ENCODE results near the gene IMPDH2. TPM values are rescaled to one million over a fixed set of nuclear protein-coding genes. Genes with fewer than 3 reads are reported as not detected.
A peak's percentile ranks its signal among the peaks of the same experiment; 100 is the strongest.

The IMPDH2 gene
- total and polyA plus RNA-seq, 5 donors from 2014 or later, result 58.6 to 81.3 (median 78.4) TPM

GRCh38 chr3:49035281-49035680 is 6.1 kb upstream of the IMPDH2 start:
- Mint-ChIP-seq H3K4me1 (peaks cover 0 to 9% (median 2%) of the 10 kb centered on the region in 4 donors), H3K27ac (no peak overlapping the region), H3K9me3 (peaks cover 0 to 3% (median 0%) of the 10 kb centered on the region in 7 donors), H3K4me3 (no peak overlapping the region), H3K27me3 (no peaks in the 10 kb centered on the region), H3K36me3 (peaks cover 21% of the 10 kb centered on the region)
- DNase-seq (no peak), ATAC-seq (ENCODE audit: low read depth in 2 of 2) (no peak)
- Histone ChIP-seq H3K4me1 (ENCODE audit: control insufficient read depth, insufficient read depth, low read length, poor library complexity, severe bottlenecking) (no peaks in the 10 kb centered on the region), H3K9me3 (ENCODE audit: control insufficient read depth in 2 of 2, low read length in 2 of 2) (no peaks in the 10 kb centered on the region), H3K36me3 (ENCODE audit: control insufficient read depth, insufficient read depth, low read length) (peaks cover 70% of the 10 kb centered on the region), H3K27ac (ENCODE audit: insufficient read depth, low read length, poor library complexity, severe bottlenecking) (no peak overlapping the region), H3K4me3 (ENCODE audit: low read depth, low read length) (no peak overlapping the region), H3K27me3 (ENCODE audit: control insufficient read depth, insufficient read depth, low read length) (no peaks in the 10 kb centered on the region)

GRCh38 chr3:49034650-49035049 is 5.5 kb upstream of the IMPDH2 start:
- H3K27me3 Mint-ChIP-seq, result no peaks in the 10 kb centered on the region
- ATAC-seq (ENCODE audit: low read depth in 2 of 2) (no peak), DNase-seq (no peak)
- no peak overlapping the region for H3K4me3 ChIP-seq (ENCODE audit: low read depth, low read length)
- H3K4me1 ChIP-seq (ENCODE audit: control insufficient read depth, insufficient read depth, low read length, poor library complexity, severe bottlenecking), result peaks cover 2% of the 10 kb centered on the region
- no peaks in the 10 kb centered on the region for H3K9me3 ChIP-seq (ENCODE audit: control insufficient read depth in 2 of 2, low read length in 2 of 2)
- H3K27ac ChIP-seq (ENCODE audit: insufficient read depth, low read length, poor library complexity, severe bottlenecking), result no peak overlapping the region
- peak overlapping the region in 2 of 3 donors; percentile 56 to 71 for H3K27ac Mint-ChIP-seq
- H3K4me1 Mint-ChIP-seq, result peaks cover 0 to 9% (median 3%) of the 10 kb centered on the region in 4 donors
- peaks cover 0 to 3% (median 0%) of the 10 kb centered on the region in 7 donors for H3K9me3 Mint-ChIP-seq
- peak overlapping the region in 1 of 4 donors; percentile 24 for H3K4me3 Mint-ChIP-seq
- no peaks in the 10 kb centered on the region for H3K27me3 ChIP-seq (ENCODE audit: control insufficient read depth, insufficient read depth, low read length)
- peaks cover 21% of the 10 kb centered on the region for H3K36me3 Mint-ChIP-seq
- peaks cover 65% of the 10 kb centered on the region for H3K36me3 ChIP-seq (ENCODE audit: control insufficient read depth, insufficient read depth, low read length)

GRCh38 chr3:49032646-49033304 is 3.6 kb upstream of the IMPDH2 start:
- Mint-ChIP-seq H3K9me3 (peaks cover 0 to 3% (median 0%) of the 10 kb centered on the region in 7 donors), H3K4me3 (no peak overlapping the region), H3K4me1 (peaks cover 0 to 23% (median 16%) of the 10 kb centered on the region in 4 donors), H3K27me3 (no peaks in the 10 kb centered on the region), H3K36me3 (peaks cover 21% of the 10 kb centered on the region), H3K27ac (peak overlapping the region in 1 of 3 donors; percentile 42)
- peaks cover 64% of the 10 kb centered on the region for H3K36me3 ChIP-seq (ENCODE audit: control insufficient read depth, insufficient read depth, low read length)
- DNase-seq, result no peak
- peaks cover 20% of the 10 kb centered on the region for H3K4me1 ChIP-seq (ENCODE audit: control insufficient read depth, insufficient read depth, low read length, poor library complexity, severe bottlenecking)
- ATAC-seq (ENCODE audit: low read depth in 2 of 2), result no peak
- no peak overlapping the region for H3K4me3 ChIP-seq (ENCODE audit: low read depth, low read length)
- H3K27me3 ChIP-seq (ENCODE audit: control insufficient read depth, insufficient read depth, low read length), result no peaks in the 10 kb centered on the region
- no peaks in the 10 kb centered on the region for H3K9me3 ChIP-seq (ENCODE audit: control insufficient read depth in 2 of 2, low read length in 2 of 2)
- no peak overlapping the region for H3K27ac ChIP-seq (ENCODE audit: insufficient read depth, low read length, poor library complexity, severe bottlenecking)

GRCh38 chr3:49030321-49030720 is 1.1 kb upstream of the IMPDH2 start:
- Histone ChIP-seq H3K36me3 (ENCODE audit: control insufficient read depth, insufficient read depth, low read length) (peaks cover 61% of the 10 kb centered on the region), H3K27me3 (ENCODE audit: control insufficient read depth, insufficient read depth, low read length) (no peaks in the 10 kb centered on the region), H3K27ac (ENCODE audit: insufficient read depth, low read length, poor library complexity, severe bottlenecking) (peak overlapping the region; percentile 91), H3K4me3 (ENCODE audit: low read depth, low read length) (no peak overlapping the region), H3K4me1 (ENCODE audit: control insufficient read depth, insufficient read depth, low read length, poor library complexity, severe bottlenecking) (peaks cover 20% of the 10 kb centered on the region), H3K9me3 (ENCODE audit: control insufficient read depth in 2 of 2, low read length in 2 of 2) (no peaks in the 10 kb centered on the region)
- ATAC-seq (ENCODE audit: low read depth in 2 of 2), result no peak
- no peak overlapping the region for H3K4me3 Mint-ChIP-seq
- H3K36me3 Mint-ChIP-seq, result peaks cover 22% of the 10 kb centered on the region
- peaks cover 0 to 2% (median 0%) of the 10 kb centered on the region in 7 donors for H3K9me3 Mint-ChIP-seq
- H3K27me3 Mint-ChIP-seq, result no peaks in the 10 kb centered on the region
- H3K27ac Mint-ChIP-seq, result peak overlapping the region; percentile 88 to 99 (median 93)
- no peak for DNase-seq
- peaks cover 0 to 42% (median 23%) of the 10 kb centered on the region in 4 donors for H3K4me1 Mint-ChIP-seq

GRCh38 chr3:49029563-49029884 is 326 bp upstream of the IMPDH2 start:
- Mint-ChIP-seq H3K4me1 (peaks cover 0 to 47% (median 21%) of the 10 kb centered on the region in 4 donors), H3K9me3 (peaks cover 0 to 2% (median 0%) of the 10 kb centered on the region in 7 donors), H3K36me3 (peaks cover 18% of the 10 kb centered on the region), H3K4me3 (peak overlapping the region; percentile 81 to 95 (median 92)), H3K27me3 (no peaks in the 10 kb centered on the region), H3K27ac (peak overlapping the region; percentile 97 to 99 (median 99))
- peaks cover 20% of the 10 kb centered on the region for H3K4me1 ChIP-seq (ENCODE audit: control insufficient read depth, insufficient read depth, low read length, poor library complexity, severe bottlenecking)
- H3K27ac ChIP-seq (ENCODE audit: insufficient read depth, low read length, poor library complexity, severe bottlenecking), result peak overlapping the region; percentile 91
- no peak for ATAC-seq (ENCODE audit: low read depth in 2 of 2)
- peaks cover 61% of the 10 kb centered on the region for H3K36me3 ChIP-seq (ENCODE audit: control insufficient read depth, insufficient read depth, low read length)
- H3K9me3 ChIP-seq (ENCODE audit: control insufficient read depth in 2 of 2, low read length in 2 of 2), result no peaks in the 10 kb centered on the region
- no peak for DNase-seq
- peak overlapping the region; percentile 80 for H3K4me3 ChIP-seq (ENCODE audit: low read depth, low read length)
- H3K27me3 ChIP-seq (ENCODE audit: control insufficient read depth, insufficient read depth, low read length), result no peaks in the 10 kb centered on the region

- H3K9me3 ChIP-seq (ENCODE audit: control insufficient read depth in 2 of 2, low read length in 2 of 2), result no peaks in the 10 kb centered on the region
- H3K27me3 ChIP-seq (ENCODE audit: control insufficient read depth, insufficient read depth, low read length), result no peaks in the 10 kb centered on the region
- H3K4me3 ChIP-seq (ENCODE audit: low read depth, low read length), result peak overlapping the region; percentile 80
- DNase-seq (no peak), ATAC-seq (ENCODE audit: low read depth in 2 of 2) (no peak)
- peaks cover 23% of the 10 kb centered on the region for H3K4me1 ChIP-seq (ENCODE audit: control insufficient read depth, insufficient read depth, low read length, poor library complexity, severe bottlenecking)
- Mint-ChIP-seq H3K9me3 (peaks cover 0 to 2% (median 0%) of the 10 kb centered on the region in 7 donors), H3K4me1 (peaks cover under 1 to 59% (median 22%) of the 10 kb centered on the region in 4 donors), H3K4me3 (peak overlapping the region; percentile 81 to 95 (median 92)), H3K27me3 (no peaks in the 10 kb centered on the region), H3K36me3 (peaks cover 23% of the 10 kb centered on the region), H3K27ac (peak overlapping the region in 2 of 3 donors; percentile 99)
- peaks cover 62% of the 10 kb centered on the region for H3K36me3 ChIP-seq (ENCODE audit: control insufficient read depth, insufficient read depth, low read length)
- H3K27ac ChIP-seq (ENCODE audit: insufficient read depth, low read length, poor library complexity, severe bottlenecking), result peak overlapping the region; percentile 91
Measured at GRCh38 chr3:49028298-49028672, 913 bp downstream of the IMPDH2 start.

- peak overlapping the region; percentile 91 for H3K27ac ChIP-seq (ENCODE audit: insufficient read depth, low read length, poor library complexity, severe bottlenecking)
- H3K4me3 ChIP-seq (ENCODE audit: low read depth, low read length), result no peak overlapping the region
- peaks cover 30% of the 10 kb centered on the region for H3K4me1 ChIP-seq (ENCODE audit: control insufficient read depth, insufficient read depth, low read length, poor library complexity, severe bottlenecking)
- H3K36me3 ChIP-seq (ENCODE audit: control insufficient read depth, insufficient read depth, low read length), result peaks cover 60% of the 10 kb centered on the region
- no peaks in the 10 kb centered on the region for H3K27me3 ChIP-seq (ENCODE audit: control insufficient read depth, insufficient read depth, low read length)
- Mint-ChIP-seq H3K4me1 (peaks cover 5 to 65% (median 27%) of the 10 kb centered on the region in 4 donors), H3K9me3 (peaks cover 0 to 2% (median 0%) of the 10 kb centered on the region in 7 donors), H3K27ac (peak overlapping the region; percentile 81 to 99 (median 99)), H3K4me3 (peak overlapping the region in 3 of 4 donors; percentile 33 to 81 (median 45)), H3K27me3 (no peaks in the 10 kb centered on the region), H3K36me3 (peaks cover 23% of the 10 kb centered on the region)
- DNase-seq (no peak), ATAC-seq (ENCODE audit: low read depth in 2 of 2) (no peak)
- H3K9me3 ChIP-seq (ENCODE audit: control insufficient read depth in 2 of 2, low read length in 2 of 2), result no peaks in the 10 kb centered on the region
Measured at GRCh38 chr3:49027634-49028033, 1.6 kb downstream of the IMPDH2 start.

- Histone ChIP-seq H3K27ac (ENCODE audit: insufficient read depth, low read length, poor library complexity, severe bottlenecking) (peak overlapping the region; percentile 5), H3K36me3 (ENCODE audit: control insufficient read depth, insufficient read depth, low read length) (peaks cover 49% of the 10 kb centered on the region), H3K27me3 (ENCODE audit: control insufficient read depth, insufficient read depth, low read length) (no peaks in the 10 kb centered on the region), H3K4me1 (ENCODE audit: control insufficient read depth, insufficient read depth, low read length, poor library complexity, severe bottlenecking) (peaks cover 34% of the 10 kb centered on the region), H3K4me3 (ENCODE audit: low read depth, low read length) (no peak overlapping the region), H3K9me3 (ENCODE audit: control insufficient read depth in 2 of 2, low read length in 2 of 2) (no peaks in the 10 kb centered on the region)
- Mint-ChIP-seq H3K27ac (peak overlapping the region in 2 of 3 donors; percentile 62 to 99), H3K27me3 (peaks cover under 1% of the 10 kb centered on the region), H3K4me1 (peaks cover 5 to 66% (median 27%) of the 10 kb centered on the region in 4 donors), H3K4me3 (peak overlapping the region in 2 of 4 donors; percentile 28 to 57), H3K36me3 (peaks cover 16% of the 10 kb centered on the region), H3K9me3 (no peaks in the 10 kb centered on the region)
- ATAC-seq (ENCODE audit: low read depth in 2 of 2) (no peak), DNase-seq (no peak)
Measured at GRCh38 chr3:49026536-49026935, 2.7 kb downstream of the IMPDH2 start.
